Measurements from ENCODE around the gene OTUB2. TPM values are rescaled to one million over a fixed set of nuclear protein-coding genes. Genes with fewer than 3 reads are reported as not detected.

The OTUB2 gene
- total RNA-seq, 4 donors from 2014 or later: 0.45 to 1.2 (median 0.54) TPM; not detected in 1

- Histone ChIP-seq H3K36me3 (no peaks in the 10 kb centered on the region), H3K9me3 (no peaks in the 10 kb centered on the region), H3K27me3 (no peaks in the 10 kb centered on the region), H3K4me3 (replicated peaks in 1 of 3) (no peak overlapping the region), H3K4me1 (peaks cover 0 to 8% of the 10 kb centered on the region in 2 donors), H3K27ac (no peak overlapping the region)
- TF ChIP-seq POLR2A (IDR thresholded peaks at IDR 0.05) (no peak), CTCF (IDR thresholded peaks at IDR 0.05) (no peak)
- DNase-seq: no peak
- intact Hi-C loops (cut with DNase I): no loop called here
- WGBS, 2 donors: 81 to 90% methylated on average over 8 of the region's 8 CpGs
Observed at GRCh38 chr14:94018308-94018707, 7.8 kb upstream of the OTUB2 start.

DNA sequence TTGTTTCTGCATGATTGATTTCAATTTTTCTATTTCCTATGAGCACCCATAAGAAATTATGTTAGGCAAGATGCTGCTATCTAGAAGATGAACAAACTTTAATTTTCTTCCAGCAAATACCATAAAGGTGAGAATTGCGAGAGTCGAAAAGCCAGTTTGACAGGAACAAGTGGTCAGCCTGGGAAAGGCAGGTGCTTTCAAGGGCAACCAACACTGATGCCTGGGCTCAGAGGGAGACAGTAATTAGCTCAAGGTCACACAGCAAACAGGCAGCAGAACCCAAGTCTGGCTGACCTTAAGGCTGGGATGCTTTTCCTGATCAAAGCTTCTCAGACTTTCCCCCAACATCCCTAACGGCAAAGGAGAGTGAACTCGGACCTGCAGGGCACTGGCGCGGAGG lies 6.8 kb upstream of the OTUB2 start:
- DNase-seq: no peak
- Histone ChIP-seq H3K4me1 (peaks cover 0 to 8% of the 10 kb centered on the region in 2 donors), H3K27ac (no peak overlapping the region), H3K9me3 (no peaks in the 10 kb centered on the region), H3K36me3 (no peaks in the 10 kb centered on the region), H3K4me3 (replicated peaks in 1 of 3) (no peak overlapping the region), H3K27me3 (no peaks in the 10 kb centered on the region)
- intact Hi-C loops (cut with DNase I): no loop called here
- TF ChIP-seq CTCF (IDR thresholded peaks at IDR 0.05) (no peak), POLR2A (IDR thresholded peaks at IDR 0.05) (no peak)
- 72 to 80% methylated on average over 6 of the region's 6 CpGs for WGBS, 2 donors

- Histone ChIP-seq H3K9me3 (no peaks in the 10 kb centered on the region), H3K4me1 (peaks cover 0 to 8% of the 10 kb centered on the region in 2 donors), H3K4me3 (replicated peaks in 1 of 3) (no peak overlapping the region), H3K27ac (no peak overlapping the region), H3K27me3 (no peaks in the 10 kb centered on the region), H3K36me3 (no peaks in the 10 kb centered on the region)
- no peak for DNase-seq
- TF ChIP-seq POLR2A (IDR thresholded peaks at IDR 0.05): no peak
- TF ChIP-seq CTCF (IDR thresholded peaks at IDR 0.05): no peak
- 87 to 92% methylated on average over 4 of the region's 4 CpGs for WGBS, 2 donors
- intact Hi-C loops (cut with DNase I): no loop called here
Observed at GRCh38 chr14:94020267-94020666, 5.9 kb upstream of the OTUB2 start.

DNA sequence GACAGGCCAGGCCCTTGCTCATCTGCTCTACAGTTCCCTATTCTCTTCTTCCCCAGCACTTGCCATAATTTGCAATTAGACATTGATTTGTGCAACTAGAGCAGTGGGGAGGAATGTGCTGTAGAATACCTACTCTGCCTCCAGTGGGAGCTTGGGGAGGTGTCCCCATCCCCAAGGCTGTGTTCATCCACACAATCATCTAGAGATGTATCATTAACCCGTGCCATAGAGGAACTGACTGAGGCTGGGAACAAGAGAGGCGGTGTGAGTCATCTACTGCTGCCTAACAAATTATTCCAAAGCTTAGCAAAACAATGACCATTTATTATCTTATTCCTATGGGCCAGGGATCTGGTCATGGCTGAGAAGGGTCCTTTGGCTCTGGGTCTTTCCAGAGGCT lies 5.1 kb upstream of the OTUB2 start:
- no peak overlapping the region for H3K27ac ChIP-seq

More for the DNA sequence above, 5.1 kb upstream of the OTUB2 start:
- intact Hi-C loops (cut with DNase I): no loop called here
- TF ChIP-seq CTCF (IDR thresholded peaks at IDR 0.05): no peak
- TF ChIP-seq POLR2A (IDR thresholded peaks at IDR 0.05): no peak
- DNase-seq: no peak
- no peaks in the 10 kb centered on the region for H3K36me3 ChIP-seq
- 82 to 83% methylated on average over 2 of the region's 2 CpGs for WGBS, 2 donors
- no peaks in the 10 kb centered on the region for H3K9me3 ChIP-seq
- H3K4me3 ChIP-seq (replicated peaks in 1 of 3): no peak overlapping the region
- no peaks in the 10 kb centered on the region for H3K27me3 ChIP-seq
- H3K4me1 ChIP-seq: peaks cover 0 to 8% of the 10 kb centered on the region in 2 donors
